ENCODE measurements around the gene TOX2. TPM values are rescaled to one million over a fixed set of nuclear protein-coding genes. Genes with fewer than 3 reads are reported as not detected.

Gene TOX2
- total RNA-seq, 1 experiment from 2014 or later: 85.4 TPM

GRCh38 chr20:43938932-43939761 lies 24.5 kb downstream of the TOX2 start:
- TF ChIP-seq REST (IDR thresholded peaks at IDR 0.05; ENCODE audit: insufficient read depth in 1 of 2, low read depth in 2 of 2, low read length in 1 of 2) (no peak), POLR2AphosphoS5 (IDR thresholded peaks at IDR 0.05; ENCODE audit: low read depth, low read length) (peak; percentile 78; the same call in 1 of the 2 replicates)
- no peaks in the 10 kb centered on the region for H3K27me3 ChIP-seq (ENCODE audit: control insufficient read depth, insufficient read depth, low read length)
- no peak overlapping the region for H3K4me3 ChIP-seq (ENCODE audit: low read depth in 2 of 2, low read length in 2 of 2)
- DNase-seq (ENCODE audit: low read depth, low spot score) (peak; percentile 81), ATAC-seq (peak; percentile 82)
- in situ Hi-C loops (cut with HindIII; ENCODE audit: low pct_unique_long_range_greater_than_20kb, low sequenced_read_pairs) (no loop called here), intact Hi-C loops (cut with micrococcal nuclease; ENCODE audit: unreplicated experiment) (no loop called here)
- BruUV-seq (replicated peaks): no TSS peak
- H3K27ac ChIP-seq (ENCODE audit: low read length): peak overlapping the region; percentile 86
- H3K4me1 ChIP-seq (ENCODE audit: control insufficient read depth, insufficient read depth, low read length): peaks cover 81% of the 10 kb centered on the region
- H3K9me3 ChIP-seq (ENCODE audit: control insufficient read depth, insufficient read depth, low read depth, low read length): no peaks in the 10 kb centered on the region
- CTCF ChIA-PET: interaction anchor here (0.5 to 0.6 kb wide), 3 partner anchors 10 to 325 kb away, joined by 3 to 4 read pairs (median 3); no protein-coding TSS in a partner anchor
- H3K36me3 ChIP-seq (ENCODE audit: control insufficient read depth, insufficient read depth, low read length): no peaks in the 10 kb centered on the region
- POLR2A ChIA-PET: interaction anchor here (0.6 to 0.7 kb wide), 2 partner anchors 9 to 214 kb away, joined by 6 to 10 read pairs; no protein-coding TSS in a partner anchor

GRCh38 chr20:43939762-43940121 lies 25.1 kb downstream of the TOX2 start:
- Histone ChIP-seq H3K27me3 (ENCODE audit: control insufficient read depth, insufficient read depth, low read length) (no peaks in the 10 kb centered on the region), H3K4me1 (ENCODE audit: control insufficient read depth, insufficient read depth, low read length) (peaks cover 84% of the 10 kb centered on the region), H3K36me3 (ENCODE audit: control insufficient read depth, insufficient read depth, low read length) (no peaks in the 10 kb centered on the region), H3K4me3 (ENCODE audit: low read depth in 2 of 2, low read length in 2 of 2) (no peak overlapping the region), H3K9me3 (ENCODE audit: control insufficient read depth, insufficient read depth, low read depth, low read length) (no peaks in the 10 kb centered on the region), H3K27ac (ENCODE audit: low read length) (peak overlapping the region; percentile 86)
- DNase-seq (ENCODE audit: low read depth, low spot score) (no peak), ATAC-seq (peak; percentile 7; the same call in 1 of the 2 replicates)
- in situ Hi-C loops (cut with HindIII; ENCODE audit: low pct_unique_long_range_greater_than_20kb, low sequenced_read_pairs) (no loop called here), intact Hi-C loops (cut with micrococcal nuclease; ENCODE audit: unreplicated experiment) (no loop called here)
- TF ChIP-seq TCF7L2 (IDR thresholded peaks at IDR 0.05; ENCODE audit: low read depth, low read length): no peak
- no peak for TF ChIP-seq POLR2AphosphoS5 (IDR thresholded peaks at IDR 0.05; ENCODE audit: low read depth, low read length)
- TF ChIP-seq CTCF (IDR thresholded peaks at IDR 0.05): no peak
- no peak for TF ChIP-seq REST (IDR thresholded peaks at IDR 0.05; ENCODE audit: insufficient read depth in 1 of 2, low read depth in 2 of 2, low read length in 1 of 2)
- no peak for TF ChIP-seq SIN3A (IDR thresholded peaks at IDR 0.05; ENCODE audit: borderline replicate concordance, insufficient read depth, low read depth, low read length)
- BruUV-seq (replicated peaks): no TSS peak
- ChIA-PET POLR2A (interaction anchor here (0.6 kb wide), 1 partner anchor 9 kb away, joined by 6 read pairs; no protein-coding TSS in a partner anchor), CTCF (interaction anchor here (0.6 kb wide), 2 partner anchors 9 to 78 kb away, joined by 3 read pairs; no protein-coding TSS in a partner anchor)

All from Panc1 (cell line).